Placental pericyte (primary cell): Measurements from ENCODE around the gene DCTPP1. TPM values are rescaled to one million over a fixed set of nuclear protein-coding genes. Genes with fewer than 3 reads are reported as not detected.

ENCODE experiments used
- small RNA-seq: library from RNA; depleted of rRNA; stranded (forward); fragments of <200 nt; gene quantifications from one replicate; pipeline ENCODE3, GENCODE V24; 2012; ENCODE audit warnings: low replicate concordance
- total RNA-seq: library from RNA; depleted of rRNA; stranded (reverse); fragments of >200 nt; gene quantifications from 2 replicates; pipeline ENCODE4 v1.2.3, GENCODE V29; 2012

DCTPP1 gene
- total RNA-seq = 6.8 and 19.8 TPM in 2 replicates

GRCh38 chr16:30429678-30430427, at the start of gene DCTPP1:
TSS of gene DCTPP1 (minus strand) at chr16:30430030. CDS start at chr16:30429980, 50 bp downstream.

GRCh38 chr16:30472328-30472942, 42.6 kb upstream of the DCTPP1 start, which contains the start of gene ITGAL:
TSS of gene ITGAL (plus strand) at chr16:30472742. CDS start at chr16:30472838, 96 bp downstream.

GRCh38 chr16:30445408-30446202, 15.8 kb upstream of the DCTPP1 start, which contains the start of gene SEPHS2:
TSS of gene SEPHS2 (minus strand) at chr16:30445874. CDS start at chr16:30445727, 147 bp downstream.

GRCh38 chr16:30407102-30407803, 22.6 kb downstream of the DCTPP1 start, which contains the start of gene ZNF771:
TSS of gene ZNF771 (plus strand) at chr16:30407606. CDS start at chr16:30408054, 448 bp downstream.

GRCh38 chr16:30395155-30395991, 34.5 kb downstream of the DCTPP1 start, which contains the start of gene ZNF48:
TSS of gene ZNF48 (plus strand) at chr16:30395420. CDS start at chr16:30395795, 375 bp downstream.

GRCh38 chr16:30382111-30382881, 47.5 kb downstream of the DCTPP1 start, which contains the start of gene SEPTIN1:
TSS of gene SEPTIN1 (minus strand) at chr16:30382561. CDS start at chr16:30382542, 19 bp downstream.

GRCh38 chr16:30374538-30374937, 55.3 kb downstream of the DCTPP1 start, which contains the start of gene MYL11:
TSS of gene MYL11 (plus strand) at chr16:30374802. CDS start at chr16:30374858, 56 bp downstream.

Small RNA genes lying within 50 kb of the gene (small RNA-seq; reads per million reads assigned to genes)
- gene RF00019 (not detected), gene RF00406 (5.0 reads per million, percentile 88 among the genes with 10 or more reads in this experiment)

Other genes with a start within 250 kb of the DCTPP1 start
- 2.0 and 3.3 TPM in 2 replicates for gene CORO1A, start 246.4 kb downstream of the DCTPP1 start, total RNA-seq
- gene BOLA2B, start 236.4 kb downstream of the DCTPP1 start, total RNA-seq = 111 and 157 TPM in 2 replicates
- gene SLX1A, start 236.2 kb downstream of the DCTPP1 start, total RNA-seq = 36.4 and 42.2 TPM in 2 replicates
- gene SULT1A3, start 230.8 kb downstream of the DCTPP1 start, total RNA-seq = 2.8 and 4.9 TPM in 2 replicates
- 0.29 and 1.1 TPM in 2 replicates for gene NPIPB13, start 181.6 kb downstream of the DCTPP1 start, total RNA-seq
- gene CD2BP2, start 74.7 kb downstream of the DCTPP1 start, total RNA-seq = 38.3 and 39.5 TPM in 2 replicates
- gene TBC1D10B, start 59.5 kb downstream of the DCTPP1 start, total RNA-seq = 43.1 and 57.8 TPM in 2 replicates
- gene MYL11, start 55.2 kb downstream of the DCTPP1 start, total RNA-seq = not detected in 2 replicates
- not detected in 2 replicates for gene SEPTIN1, start 47.5 kb downstream of the DCTPP1 start, total RNA-seq
- gene ZNF48, start 34.6 kb downstream of the DCTPP1 start, total RNA-seq = 7.7 and 14.7 TPM in 2 replicates
- gene ZNF771, start 22.4 kb downstream of the DCTPP1 start, total RNA-seq = 7.9 and 10.2 TPM in 2 replicates
- gene SEPHS2, start 15.8 kb upstream of the DCTPP1 start, total RNA-seq = 11.3 and 24.5 TPM in 2 replicates
- gene ITGAL, start 42.7 kb upstream of the DCTPP1 start, total RNA-seq = not detected in 2 replicates
- gene ZNF768, start 96.5 kb upstream of the DCTPP1 start, total RNA-seq = 17.3 and 25.8 TPM in 2 replicates
- 10.1 and 14.5 TPM in 2 replicates for gene ZNF747, start 104.8 kb upstream of the DCTPP1 start, total RNA-seq
- gene ZNF764, start 128.3 kb upstream of the DCTPP1 start, total RNA-seq = 7.3 and 7.4 TPM in 2 replicates
- 10.2 and 11.8 TPM in 2 replicates for gene ZNF688, start 141.7 kb upstream of the DCTPP1 start, total RNA-seq
- 10.0 and 14.7 TPM in 2 replicates for gene ZNF785, start 155.7 kb upstream of the DCTPP1 start, total RNA-seq
- gene ZNF689, start 180.4 kb upstream of the DCTPP1 start, total RNA-seq = 8.5 and 9.7 TPM in 2 replicates
- gene PRR14, start 220.9 kb upstream of the DCTPP1 start, total RNA-seq = 7.2 and 18.9 TPM in 2 replicates
- gene FBRS, start 228.4 kb upstream of the DCTPP1 start, total RNA-seq = 25.8 and 34.4 TPM in 2 replicates